GM12878 (cell line): ENCODE measurements around the gene SLC37A1.

Experiments
- BHLHE40 ChIP-seq, 2 experiments: fragments of 450-650 bp in 1 of 2; IDR thresholded peaks; 2 replicates each; pipeline ENCODE4 v1.6.1; 2011 to 2017; ENCODE audit warnings: low read depth in 2 of 2, borderline replicate concordance in 1 of 2, improper control_type of control experiment in 1 of 2, low read length in 1 of 2, mild to moderate bottlenecking in 1 of 2
- CEBPZ ChIP-seq: fragments of 150-350 bp; IDR thresholded peaks from 2 replicates; pipeline ENCODE4 v1.6.1; 2016; ENCODE audit warnings: low read depth, low read length
- CTCF ChIP-seq, 3 experiments: IDR thresholded peaks in 2 of 3; conservative IDR thresholded peaks in 1 of 3; 2 replicates each; pipeline ENCODE4 v1.5.1; 2011; ENCODE audit warnings: low read depth in 3 of 3, low read length in 3 of 3, mild to moderate bottlenecking in 3 of 3, control low read depth in 2 of 3, moderate library complexity in 2 of 3, inconsistent platforms in 1 of 3, mixed read lengths in 1 of 3; ENCODE audit not compliant: control insufficient read depth in 2 of 3, insufficient read depth in 1 of 3; ENCODE audit errors: extremely low read depth in 1 of 3
- DPF2 ChIP-seq: fragments of 450-650 bp; IDR thresholded peaks from 2 replicates; pipeline ENCODE4 v1.6.1; 2017; ENCODE audit warnings: mild to moderate bottlenecking
- HCFC1 ChIP-seq: fragments of 150-350 bp; IDR thresholded peaks from 2 replicates; pipeline ENCODE4 v1.6.1; 2014; ENCODE audit warnings: low read length
- POLR2A ChIP-seq: IDR thresholded peaks from 2 replicates; pipeline ENCODE4 v1.6.1; 2011; ENCODE audit warnings: low read depth, mild to moderate bottlenecking, low read length
- POLR2AphosphoS5 ChIP-seq: IDR thresholded peaks from 2 replicates; pipeline ENCODE4 v1.6.1; 2011; ENCODE audit warnings: mild to moderate bottlenecking, low read length, inconsistent platforms
- SMC3 ChIP-seq: IDR thresholded peaks from 2 replicates; pipeline ENCODE4 v1.6.1; 2011; ENCODE audit warnings: low read length, improper control_type of control experiment, borderline replicate concordance
- ZBED1 ChIP-seq: IDR thresholded peaks from 2 replicates; pipeline ENCODE4 v1.6.1; 2016; ENCODE audit warnings: borderline replicate concordance
- TF ChIP-seq, protein P1 (sequence below): fragments of 450-650 bp; IDR thresholded peaks from 2 replicates; pipeline ENCODE4 v1.6.1; 2017; ENCODE audit warnings: antibody characterized with exemption, mild to moderate bottlenecking, moderate library complexity

GRCh38 chr21:42558846-42559245, 45.2 kb downstream of the SLC37A1 start:
- TF ChIP-seq CEBPZ: no peak
- TF ChIP-seq ZBED1: no peak
- no peak for TF ChIP-seq POLR2A
- TF ChIP-seq BHLHE40 (IDR thresholded peaks at IDR 0.05; ENCODE audit: borderline replicate concordance in 1 of 2, low read depth in 2 of 2, low read length in 1 of 2): no peak
- TF ChIP-seq SMC3: no peak
- no peak for TF ChIP-seq HCFC1
- TF ChIP-seq, protein P1, sequence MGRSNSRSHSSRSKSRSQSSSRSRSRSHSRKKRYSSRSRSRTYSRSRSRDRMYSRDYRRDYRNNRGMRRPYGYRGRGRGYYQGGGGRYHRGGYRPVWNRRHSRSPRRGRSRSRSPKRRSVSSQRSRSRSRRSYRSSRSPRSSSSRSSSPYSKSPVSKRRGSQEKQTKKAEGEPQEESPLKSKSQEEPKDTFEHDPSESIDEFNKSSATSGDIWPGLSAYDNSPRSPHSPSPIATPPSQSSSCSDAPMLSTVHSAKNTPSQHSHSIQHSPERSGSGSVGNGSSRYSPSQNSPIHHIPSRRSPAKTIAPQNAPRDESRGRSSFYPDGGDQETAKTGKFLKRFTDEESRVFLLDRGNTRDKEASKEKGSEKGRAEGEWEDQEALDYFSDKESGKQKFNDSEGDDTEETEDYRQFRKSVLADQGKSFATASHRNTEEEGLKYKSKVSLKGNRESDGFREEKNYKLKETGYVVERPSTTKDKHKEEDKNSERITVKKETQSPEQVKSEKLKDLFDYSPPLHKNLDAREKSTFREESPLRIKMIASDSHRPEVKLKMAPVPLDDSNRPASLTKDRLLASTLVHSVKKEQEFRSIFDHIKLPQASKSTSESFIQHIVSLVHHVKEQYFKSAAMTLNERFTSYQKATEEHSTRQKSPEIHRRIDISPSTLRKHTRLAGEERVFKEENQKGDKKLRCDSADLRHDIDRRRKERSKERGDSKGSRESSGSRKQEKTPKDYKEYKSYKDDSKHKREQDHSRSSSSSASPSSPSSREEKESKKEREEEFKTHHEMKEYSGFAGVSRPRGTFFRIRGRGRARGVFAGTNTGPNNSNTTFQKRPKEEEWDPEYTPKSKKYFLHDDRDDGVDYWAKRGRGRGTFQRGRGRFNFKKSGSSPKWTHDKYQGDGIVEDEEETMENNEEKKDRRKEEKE: no peak
- TF ChIP-seq DPF2: no peak
- no peak for TF ChIP-seq POLR2AphosphoS5
- no peak for TF ChIP-seq CTCF (IDR thresholded peaks at IDR 0.05 in 2 of 3, conservative IDR thresholded peaks at IDR 0.05 in 1 of 3; ENCODE audit: control insufficient read depth in 2 of 3, extremely low read depth in 1 of 3, insufficient read depth in 1 of 3, low read depth in 3 of 3, low read length in 3 of 3)
